HPDE6-E6E7 (cell line): ENCODE results near the gene TEDC2.
"Not testable (repeated sequence)": the region's sequence is repeated elsewhere in the genome, so short reads cannot be mapped to it uniquely, and the experiment has no call there.

Source experiments
- DNase-seq: peaks from one replicate; pipeline ENCODE4 v3.0.0; 2011; ENCODE audit warnings: missing footprints; ENCODE audit errors: extremely low spot score

TEDC2 gene

GRCh38 chr16:2438121-2438520, 21.8 kb upstream of the TEDC2 start:
- no peak for DNase-seq

- DNase-seq = no peak
Measured at GRCh38 chr16:2439598-2439997, 20.3 kb upstream of the TEDC2 start.

GRCh38 chr16:2441143-2441804, 18.6 kb upstream of the TEDC2 start:
- DNase-seq = not testable (repeated sequence)

GRCh38 chr16:2443555-2443954, 16.4 kb upstream of the TEDC2 start:
- DNase-seq = no peak

GRCh38 chr16:2447920-2448583, 11.9 kb upstream of the TEDC2 start:
- DNase-seq = no peak

- no peak for DNase-seq
Measured at GRCh38 chr16:2449118-2449517, 10.8 kb upstream of the TEDC2 start.

GRCh38 chr16:2450535-2450934, 9.4 kb upstream of the TEDC2 start:
- no peak for DNase-seq

- no peak for DNase-seq
Measured at GRCh38 chr16:2450975-2451381, 8.9 kb upstream of the TEDC2 start.

GRCh38 chr16:2451851-2452320, 8.0 kb upstream of the TEDC2 start:
- no peak for DNase-seq

- DNase-seq = no peak
Measured at GRCh38 chr16:2452650-2453049, 7.3 kb upstream of the TEDC2 start.

- DNase-seq = no peak
Measured at GRCh38 chr16:2455081-2455845, 4.6 kb upstream of the TEDC2 start.

GRCh38 chr16:2456551-2457153, 3.3 kb upstream of the TEDC2 start:
- no peak for DNase-seq

GRCh38 chr16:2457267-2457666, 2.6 kb upstream of the TEDC2 start:
- DNase-seq = no peak

- DNase-seq = no peak
Measured at GRCh38 chr16:2457946-2458345, 2.0 kb upstream of the TEDC2 start.

GRCh38 chr16:2458887-2459646, 842 bp upstream of the TEDC2 start:
- DNase-seq = no peak

- DNase-seq = no peak
Measured at GRCh38 chr16:2460391-2460713, 443 bp downstream of the TEDC2 start.

GRCh38 chr16:2460916-2461315, 1.0 kb downstream of the TEDC2 start:
- DNase-seq = no peak

- DNase-seq = no peak
Measured at GRCh38 chr16:2462031-2462866, 2.3 kb downstream of the TEDC2 start.

- no peak for DNase-seq
Measured at GRCh38 chr16:2464333-2464732, 4.4 kb downstream of the TEDC2 start.

- DNase-seq = no peak
Measured at GRCh38 chr16:2465653-2466415, 5.9 kb downstream of the TEDC2 start.
